ENCODE results near the gene CTNNA1.
"Not testable (repeated sequence)": the region's sequence is repeated elsewhere in the genome, so short reads cannot be mapped to it uniquely, and the experiment has no call there.

The CTNNA1 gene

DNA sequence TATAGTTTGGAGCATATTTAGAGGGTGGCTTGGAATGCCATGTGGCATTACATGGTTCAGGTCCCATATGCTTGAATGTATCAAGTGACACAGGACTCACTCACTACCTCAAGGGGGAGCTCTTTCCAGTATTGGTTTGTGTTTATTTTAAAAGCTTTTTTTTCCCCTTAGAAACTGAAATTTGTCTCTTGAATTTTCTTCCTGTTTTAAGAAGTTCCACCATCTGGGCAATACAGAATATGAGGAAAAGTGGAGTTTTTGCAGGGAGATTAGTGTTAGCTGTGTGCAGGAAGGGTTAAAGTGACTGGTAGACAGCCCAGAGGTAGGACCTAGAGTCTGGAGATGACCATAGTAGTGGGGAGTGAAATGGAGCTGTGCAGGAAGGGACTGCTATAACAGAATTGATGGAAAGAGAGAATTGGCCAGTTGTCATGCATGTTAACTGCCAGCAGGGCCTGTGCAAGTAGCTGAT, 36.6 kb downstream of the CTNNA1 start:
- peaks cover 20% of the 10 kb centered on the region for H3K27me3 Mint-ChIP-seq (ENCODE audit: low read depth)
- H3K4me3 Mint-ChIP-seq: no peak overlapping the region
- no peaks in the 10 kb centered on the region for H3K36me3 Mint-ChIP-seq (ENCODE audit: low read depth)
- no peaks in the 10 kb centered on the region for H3K9me3 Mint-ChIP-seq
- H3K4me1 Mint-ChIP-seq (ENCODE audit: low read depth): peaks cover 2% of the 10 kb centered on the region
- no peak overlapping the region for H3K27ac Mint-ChIP-seq

DNA sequence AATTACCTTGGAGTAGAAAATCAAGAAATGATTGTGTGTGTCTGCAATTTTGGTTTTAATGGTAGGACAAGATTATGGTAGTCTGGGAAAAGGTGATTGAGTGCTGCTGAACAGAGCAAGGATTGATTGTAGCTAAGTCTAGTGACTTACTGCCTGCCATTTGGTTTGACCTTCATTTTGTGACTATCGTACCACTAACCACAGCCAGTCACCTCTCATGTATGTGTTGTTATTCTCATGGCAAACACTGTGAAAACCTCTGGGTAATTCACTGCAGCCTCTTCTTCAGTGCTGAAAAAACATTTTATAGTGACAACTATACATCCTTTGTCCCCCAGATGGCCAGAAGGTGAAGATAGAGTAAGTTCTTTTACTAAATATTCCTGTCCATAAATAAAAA, 37.5 kb downstream of the CTNNA1 start:
- no peaks in the 10 kb centered on the region for H3K36me3 Mint-ChIP-seq (ENCODE audit: low read depth)
- H3K9me3 Mint-ChIP-seq: no peaks in the 10 kb centered on the region
- peaks cover 23% of the 10 kb centered on the region for H3K27me3 Mint-ChIP-seq (ENCODE audit: low read depth)
- no peak overlapping the region for H3K27ac Mint-ChIP-seq
- peaks cover 2% of the 10 kb centered on the region for H3K4me1 Mint-ChIP-seq (ENCODE audit: low read depth)
- H3K4me3 Mint-ChIP-seq: no peak overlapping the region

DNA sequence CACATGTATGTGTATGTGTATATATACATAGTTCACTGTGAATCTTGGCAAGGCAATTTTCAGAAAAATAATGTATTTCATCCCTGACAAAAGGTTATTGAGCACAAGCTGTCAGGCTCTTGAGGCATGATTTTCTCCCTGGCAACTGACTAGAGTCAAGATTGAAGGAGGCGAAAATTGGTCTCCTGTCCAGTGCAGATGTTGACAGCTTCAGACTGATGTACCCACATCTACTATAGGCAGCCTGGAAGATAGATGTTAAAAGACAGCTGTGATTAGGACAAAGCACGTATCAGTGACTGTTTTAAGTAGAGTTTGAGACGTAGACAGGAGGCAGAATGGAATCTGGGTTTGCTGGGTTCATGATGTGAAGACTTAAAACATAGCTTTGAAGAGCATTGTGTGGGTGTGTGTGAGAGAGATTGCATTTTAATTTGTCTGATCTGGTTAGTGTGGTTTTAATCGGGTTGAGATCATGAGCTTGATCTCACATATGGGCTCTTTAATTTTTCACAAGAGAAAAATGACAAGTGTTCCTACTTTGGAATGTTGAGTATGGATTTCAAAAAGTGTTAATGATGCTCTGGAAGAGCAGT, 39.1 kb downstream of the CTNNA1 start:
- H3K36me3 Mint-ChIP-seq (ENCODE audit: low read depth): no peaks in the 10 kb centered on the region
- peaks cover 2% of the 10 kb centered on the region for H3K4me1 Mint-ChIP-seq (ENCODE audit: low read depth)
- H3K27me3 Mint-ChIP-seq (ENCODE audit: low read depth): peaks cover 24% of the 10 kb centered on the region
- no peak overlapping the region for H3K4me3 Mint-ChIP-seq
- H3K9me3 Mint-ChIP-seq: no peaks in the 10 kb centered on the region
- H3K27ac Mint-ChIP-seq: no peak overlapping the region

DNA sequence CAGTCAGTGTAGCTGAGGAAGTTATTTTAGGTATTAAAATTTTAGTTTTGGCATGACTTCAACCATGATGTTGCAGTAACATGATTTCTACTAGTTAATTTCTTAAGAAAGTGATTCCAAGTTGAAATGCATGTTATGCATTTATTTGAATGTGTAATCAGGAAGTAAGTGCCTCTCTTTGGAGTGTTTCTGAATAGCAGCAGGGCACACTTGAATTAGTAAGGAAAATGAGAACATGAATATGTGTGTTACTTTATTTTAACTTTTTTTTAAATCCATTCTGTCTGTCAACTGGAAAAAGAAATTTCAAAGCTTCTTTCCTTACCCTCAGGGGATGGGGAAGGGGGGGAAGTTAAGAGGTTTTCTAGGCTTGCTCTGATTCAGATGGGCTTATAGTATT, 40.4 kb downstream of the CTNNA1 start:
- Mint-ChIP-seq H3K4me3 (no peak overlapping the region), H3K9me3 (no peaks in the 10 kb centered on the region), H3K36me3 (ENCODE audit: low read depth) (no peaks in the 10 kb centered on the region), H3K27ac (no peak overlapping the region), H3K27me3 (ENCODE audit: low read depth) (peaks cover 21% of the 10 kb centered on the region), H3K4me1 (ENCODE audit: low read depth) (peaks cover 2% of the 10 kb centered on the region)

DNA sequence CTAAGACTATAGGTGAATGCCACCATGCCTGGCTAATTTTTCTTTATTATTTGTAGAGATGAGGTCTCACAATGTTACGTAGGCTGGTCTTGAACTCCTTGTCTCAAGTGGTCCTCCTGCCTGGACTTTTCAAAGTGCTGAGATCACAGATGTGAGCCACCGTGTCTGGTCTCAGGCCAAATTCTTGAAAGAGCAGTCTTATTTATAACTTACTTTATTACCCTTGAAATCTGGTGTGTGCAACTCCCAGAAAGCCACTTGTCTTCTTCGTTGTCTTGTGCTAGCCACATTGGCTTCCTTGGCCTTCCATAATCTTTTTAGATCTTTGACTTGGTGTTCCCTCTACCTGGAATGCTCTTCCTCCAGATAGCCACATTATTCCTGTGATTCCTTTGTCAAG, 50.1 kb downstream of the CTNNA1 start:
- peaks cover 6% of the 10 kb centered on the region for H3K4me1 Mint-ChIP-seq (ENCODE audit: low read depth)
- H3K27me3 Mint-ChIP-seq (ENCODE audit: low read depth): no peaks in the 10 kb centered on the region
- H3K27ac Mint-ChIP-seq: no peak overlapping the region
- H3K36me3 Mint-ChIP-seq (ENCODE audit: low read depth): peaks cover 5% of the 10 kb centered on the region
- no peak overlapping the region for H3K4me3 Mint-ChIP-seq
- no peaks in the 10 kb centered on the region for H3K9me3 Mint-ChIP-seq

DNA sequence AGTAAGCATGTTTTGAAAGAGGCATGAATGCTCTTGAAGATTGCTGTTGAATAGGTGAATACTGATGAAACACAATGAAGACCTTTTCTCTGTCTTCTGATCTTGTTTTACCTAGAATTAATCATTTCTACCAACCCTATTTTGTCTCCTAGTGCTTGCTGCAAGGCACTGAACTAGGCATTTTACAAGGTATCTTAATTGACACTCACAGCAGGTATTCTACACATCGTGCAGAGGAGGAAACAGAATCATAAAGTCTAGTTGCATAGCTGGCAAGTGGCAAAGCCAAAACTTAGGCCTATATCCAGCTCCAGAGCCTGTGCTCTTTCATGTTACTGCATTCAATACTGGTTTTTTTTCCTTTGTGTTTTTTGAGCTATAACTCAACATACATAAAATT, 50.7 kb downstream of the CTNNA1 start:
- Mint-ChIP-seq H3K9me3 (no peaks in the 10 kb centered on the region), H3K36me3 (ENCODE audit: low read depth) (peaks cover 5% of the 10 kb centered on the region), H3K27ac (no peak overlapping the region), H3K27me3 (ENCODE audit: low read depth) (no peaks in the 10 kb centered on the region), H3K4me3 (no peak overlapping the region), H3K4me1 (ENCODE audit: low read depth) (peaks cover 6% of the 10 kb centered on the region)

DNA sequence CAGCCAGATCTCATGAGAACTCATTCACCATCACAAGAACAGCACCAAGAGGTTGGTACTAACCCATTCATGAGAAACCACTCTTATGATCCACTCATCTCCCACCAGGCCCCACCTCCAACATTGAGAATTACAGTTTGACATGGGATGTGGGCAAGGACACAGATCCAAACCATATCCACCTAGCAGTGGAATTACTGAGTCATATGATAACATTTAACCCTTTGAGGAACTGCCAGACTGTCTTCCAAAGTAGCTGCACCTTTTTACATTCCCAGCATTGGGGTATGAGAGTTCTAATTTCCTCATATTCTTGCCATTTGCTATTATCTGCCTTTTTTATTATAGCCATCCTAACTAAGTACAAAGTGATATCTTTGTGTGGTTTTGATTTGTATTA, 51.9 kb downstream of the CTNNA1 start:
- Mint-ChIP-seq H3K27ac (no peak overlapping the region), H3K36me3 (ENCODE audit: low read depth) (peaks cover 7% of the 10 kb centered on the region), H3K27me3 (ENCODE audit: low read depth) (no peaks in the 10 kb centered on the region), H3K9me3 (no peaks in the 10 kb centered on the region), H3K4me3 (no peak overlapping the region), H3K4me1 (ENCODE audit: low read depth) (peaks cover 6% of the 10 kb centered on the region)

DNA sequence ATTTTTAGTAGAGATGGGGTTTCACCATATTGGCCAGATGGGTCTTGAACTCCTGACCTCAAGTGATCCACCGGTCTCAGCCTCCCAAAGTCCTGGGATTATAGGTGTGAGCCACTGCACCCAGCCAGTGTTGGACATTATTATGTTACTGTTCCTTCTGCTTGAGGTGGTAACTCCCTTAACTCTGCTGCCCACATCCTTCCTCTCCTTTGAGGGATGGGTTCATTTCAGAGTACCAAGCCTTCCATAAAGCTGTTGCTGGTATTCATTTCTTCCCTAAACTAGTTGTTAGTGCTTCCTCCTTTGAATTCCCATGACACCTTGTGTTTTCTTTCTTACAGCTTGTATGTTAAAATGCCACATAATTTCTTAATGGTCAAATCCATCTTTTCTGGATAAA, 54.0 kb downstream of the CTNNA1 start:
- Mint-ChIP-seq H3K27me3 (ENCODE audit: low read depth) (no peaks in the 10 kb centered on the region), H3K27ac (no peak overlapping the region), H3K4me1 (ENCODE audit: low read depth) (peaks cover 6% of the 10 kb centered on the region), H3K4me3 (no peak overlapping the region), H3K9me3 (no peaks in the 10 kb centered on the region), H3K36me3 (ENCODE audit: low read depth) (peaks cover 10% of the 10 kb centered on the region)

DNA sequence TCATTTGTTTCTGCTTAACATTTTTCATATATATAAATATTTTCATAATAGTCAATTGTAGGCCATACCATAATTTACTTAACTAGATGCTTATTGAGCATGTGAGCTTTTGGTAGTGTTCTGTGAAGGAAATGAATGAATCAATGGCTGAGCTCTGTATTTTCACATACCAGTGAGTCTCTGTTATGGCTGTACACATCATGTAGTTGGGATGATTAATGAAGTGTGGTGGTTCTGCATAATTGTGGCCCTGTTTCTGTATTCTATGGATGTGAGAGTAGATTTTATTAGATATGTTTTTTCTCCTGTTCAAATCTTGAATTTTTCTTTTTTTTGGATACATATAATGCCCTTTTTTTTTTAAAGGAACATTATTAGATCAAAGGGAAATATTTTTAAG, 56.2 kb downstream of the CTNNA1 start:
- H3K4me3 Mint-ChIP-seq: no peak overlapping the region
- H3K27me3 Mint-ChIP-seq (ENCODE audit: low read depth): no peaks in the 10 kb centered on the region
- H3K4me1 Mint-ChIP-seq (ENCODE audit: low read depth): peaks cover 6% of the 10 kb centered on the region
- H3K9me3 Mint-ChIP-seq: no peaks in the 10 kb centered on the region
- no peak overlapping the region for H3K27ac Mint-ChIP-seq
- peaks cover 8% of the 10 kb centered on the region for H3K36me3 Mint-ChIP-seq (ENCODE audit: low read depth)

DNA sequence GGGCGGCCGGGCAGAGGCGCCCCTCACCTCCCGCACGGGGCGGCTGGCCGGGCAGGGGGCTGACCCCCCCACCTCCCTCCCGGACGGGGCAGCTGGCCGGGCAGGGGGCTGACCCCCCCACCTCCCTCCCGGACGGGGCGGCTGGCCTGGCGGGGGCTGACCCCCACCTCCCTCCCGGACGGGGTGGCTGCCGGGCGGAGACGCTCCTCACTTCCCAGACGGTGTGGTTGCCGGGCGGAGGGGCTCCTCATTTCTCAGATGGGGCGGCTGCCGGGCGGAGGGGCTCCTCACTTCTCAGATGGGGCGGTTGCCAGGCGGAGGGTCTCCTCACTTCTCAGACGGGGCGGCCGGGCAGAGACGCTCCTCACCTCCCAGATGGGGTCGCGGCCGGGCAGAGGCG, 57.6 kb downstream of the CTNNA1 start:
- not testable (repeated sequence) for H3K36me3 Mint-ChIP-seq (ENCODE audit: low read depth); H3K27ac Mint-ChIP-seq

DNA sequence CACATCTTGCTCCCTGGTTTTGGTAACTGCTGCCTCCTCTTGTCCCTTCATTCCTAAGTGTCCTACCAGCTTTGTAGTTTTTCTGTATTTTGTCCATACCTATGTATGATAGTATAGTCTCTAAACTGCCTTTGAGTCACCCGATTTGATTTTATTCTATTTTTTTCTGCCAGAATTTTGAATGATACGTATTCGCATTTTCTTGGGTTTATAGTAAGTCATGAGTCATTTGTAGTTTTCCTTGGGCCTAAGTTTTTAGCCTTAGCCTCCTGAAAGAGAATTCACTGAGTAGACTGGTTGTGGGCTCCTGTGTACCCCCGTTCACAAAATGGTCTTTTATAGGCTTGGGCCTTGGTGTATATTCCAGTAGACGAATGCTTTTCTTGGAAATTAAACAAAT, 62.3 kb downstream of the CTNNA1 start:
- no peaks in the 10 kb centered on the region for H3K4me1 Mint-ChIP-seq (ENCODE audit: low read depth)
- no peaks in the 10 kb centered on the region for H3K9me3 Mint-ChIP-seq
- H3K27ac Mint-ChIP-seq: no peak overlapping the region
- H3K27me3 Mint-ChIP-seq (ENCODE audit: low read depth): no peaks in the 10 kb centered on the region
- H3K4me3 Mint-ChIP-seq: no peak overlapping the region
- peaks cover 6% of the 10 kb centered on the region for H3K36me3 Mint-ChIP-seq (ENCODE audit: low read depth)

More for the DNA sequence above, 57.6 kb downstream of the CTNNA1 start:
- not testable (repeated sequence) for H3K4me3 Mint-ChIP-seq; H3K9me3 Mint-ChIP-seq; H3K27me3 Mint-ChIP-seq (ENCODE audit: low read depth); H3K4me1 Mint-ChIP-seq (ENCODE audit: low read depth)

DNA sequence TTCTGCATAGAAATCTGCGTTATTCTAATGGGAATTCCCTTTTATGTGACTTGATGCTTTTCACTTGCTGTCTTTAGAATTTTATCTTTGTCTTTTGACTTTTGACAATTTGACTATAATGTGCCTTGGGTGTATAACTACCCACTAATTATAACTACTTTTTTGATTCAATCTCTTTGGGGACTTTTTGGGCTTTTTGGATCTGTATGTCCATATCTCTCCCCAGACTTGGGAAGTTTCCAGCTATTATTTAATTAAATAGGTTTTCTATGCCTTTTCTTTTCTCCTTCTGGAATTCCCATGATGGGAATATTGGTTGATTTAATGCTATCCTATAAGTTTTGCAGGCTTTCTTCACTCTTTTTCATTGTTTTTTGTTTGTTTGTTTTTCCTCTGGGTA, 64.0 kb downstream of the CTNNA1 start:
- H3K4me1 Mint-ChIP-seq (ENCODE audit: low read depth): no peaks in the 10 kb centered on the region
- no peaks in the 10 kb centered on the region for H3K27me3 Mint-ChIP-seq (ENCODE audit: low read depth)
- no peaks in the 10 kb centered on the region for H3K9me3 Mint-ChIP-seq
- no peak overlapping the region for H3K27ac Mint-ChIP-seq
- no peak overlapping the region for H3K4me3 Mint-ChIP-seq
- peaks cover 3% of the 10 kb centered on the region for H3K36me3 Mint-ChIP-seq (ENCODE audit: low read depth)

DNA sequence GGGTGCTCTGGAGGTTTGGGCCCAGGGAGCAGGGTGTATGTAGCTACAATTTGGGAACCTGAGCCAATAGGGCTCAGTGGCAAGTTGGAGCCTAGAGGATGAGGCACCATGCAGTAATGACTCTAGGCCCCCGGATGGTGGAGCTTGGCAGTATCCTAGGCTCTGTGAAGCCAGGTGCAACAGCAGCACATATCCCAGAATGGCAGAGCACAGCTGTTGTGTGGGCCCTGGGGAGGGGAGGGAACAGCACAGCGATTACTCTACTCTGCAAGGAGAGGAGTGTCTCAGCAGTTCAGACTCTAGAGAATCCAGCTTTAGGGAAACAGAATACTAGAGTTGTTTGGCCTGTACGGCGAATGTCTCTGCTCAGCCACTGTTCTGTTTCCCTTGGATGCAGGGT, 65.9 kb downstream of the CTNNA1 start:
- Mint-ChIP-seq H3K27me3 (ENCODE audit: low read depth) (no peaks in the 10 kb centered on the region), H3K9me3 (no peaks in the 10 kb centered on the region), H3K27ac (no peak overlapping the region), H3K36me3 (ENCODE audit: low read depth) (peaks cover 2% of the 10 kb centered on the region), H3K4me3 (no peak overlapping the region), H3K4me1 (ENCODE audit: low read depth) (no peaks in the 10 kb centered on the region)

DNA sequence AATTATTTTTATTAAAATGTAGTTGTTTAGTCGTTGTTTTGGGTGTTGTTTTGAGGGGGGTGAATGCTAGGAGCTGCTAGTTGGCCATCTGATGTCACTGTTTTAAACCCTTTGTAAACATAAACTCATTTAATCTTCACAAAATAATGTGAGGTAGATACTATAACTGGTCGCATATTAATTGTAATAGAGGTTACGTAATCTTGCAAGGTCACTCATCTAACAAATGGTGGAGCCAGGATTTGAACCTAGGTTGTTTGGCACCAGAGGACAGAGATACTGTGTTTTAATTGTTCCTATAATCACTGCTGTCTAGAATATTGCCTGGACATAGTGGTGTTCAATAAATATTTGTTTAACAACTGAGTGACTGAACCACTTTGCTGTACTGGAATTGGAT, 67.5 kb downstream of the CTNNA1 start:
- H3K27ac Mint-ChIP-seq: no peak overlapping the region
- no peaks in the 10 kb centered on the region for H3K9me3 Mint-ChIP-seq
- H3K27me3 Mint-ChIP-seq (ENCODE audit: low read depth): no peaks in the 10 kb centered on the region
- H3K4me1 Mint-ChIP-seq (ENCODE audit: low read depth): no peaks in the 10 kb centered on the region
- H3K36me3 Mint-ChIP-seq (ENCODE audit: low read depth): no peaks in the 10 kb centered on the region
- no peak overlapping the region for H3K4me3 Mint-ChIP-seq

DNA sequence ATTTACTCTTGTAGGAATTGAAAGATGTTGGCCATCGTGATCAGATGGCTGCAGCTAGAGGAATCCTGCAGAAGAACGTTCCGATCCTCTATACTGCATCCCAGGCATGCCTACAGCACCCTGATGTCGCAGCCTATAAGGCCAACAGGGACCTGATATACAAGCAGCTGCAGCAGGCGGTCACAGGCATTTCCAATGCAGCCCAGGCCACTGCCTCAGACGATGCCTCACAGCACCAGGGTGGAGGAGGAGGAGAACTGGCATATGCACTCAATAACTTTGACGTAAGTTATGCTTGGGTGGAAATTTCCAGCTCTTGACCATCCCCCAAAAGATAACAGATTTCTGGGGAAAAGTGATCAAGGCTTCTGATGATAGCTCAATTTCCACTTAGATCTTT, 71.3 kb downstream of the CTNNA1 start:
- H3K27me3 Mint-ChIP-seq (ENCODE audit: low read depth): no peaks in the 10 kb centered on the region
- H3K36me3 Mint-ChIP-seq (ENCODE audit: low read depth): no peaks in the 10 kb centered on the region
- H3K4me3 Mint-ChIP-seq: no peak overlapping the region
- no peaks in the 10 kb centered on the region for H3K4me1 Mint-ChIP-seq (ENCODE audit: low read depth)
- H3K27ac Mint-ChIP-seq: no peak overlapping the region
- no peaks in the 10 kb centered on the region for H3K9me3 Mint-ChIP-seq

All from T-helper 1 cell treated with Interleukin-12 subunit alpha and Interleukin-12 subunit beta and Interleukin-4 antibody, amounts not matched to agents 30 μg/mL and 1 μg/mL, for 36 hours (primary cell).